Suprapubic skin (tissue), 3 donors: ENCODE measurements around the gene ZBTB4.

Source experiments
- POLR2A ChIP-seq, 2 donors: fragments of 450-650 bp; IDR thresholded peaks; one replicate each; pipeline ENCODE4 v1.6.1; 2017; ENCODE audit warnings: antibody characterized with exemption in 2 of 2, mild to moderate bottlenecking in 2 of 2, moderate library complexity in 2 of 2
- TF ChIP-seq, protein P1 (sequence below), 2 donors: fragments of 200-600 bp in 1 of 2; fragments of 450-650 bp in 1 of 2; sonication (generic) in 1 of 2; IDR thresholded peaks; one replicate each; pipeline ENCODE4 v1.5.1; 2016 to 2019; ENCODE audit warnings: antibody characterized with exemption in 2 of 2, mild to moderate bottlenecking in 1 of 2, moderate library complexity in 1 of 2

DNA sequence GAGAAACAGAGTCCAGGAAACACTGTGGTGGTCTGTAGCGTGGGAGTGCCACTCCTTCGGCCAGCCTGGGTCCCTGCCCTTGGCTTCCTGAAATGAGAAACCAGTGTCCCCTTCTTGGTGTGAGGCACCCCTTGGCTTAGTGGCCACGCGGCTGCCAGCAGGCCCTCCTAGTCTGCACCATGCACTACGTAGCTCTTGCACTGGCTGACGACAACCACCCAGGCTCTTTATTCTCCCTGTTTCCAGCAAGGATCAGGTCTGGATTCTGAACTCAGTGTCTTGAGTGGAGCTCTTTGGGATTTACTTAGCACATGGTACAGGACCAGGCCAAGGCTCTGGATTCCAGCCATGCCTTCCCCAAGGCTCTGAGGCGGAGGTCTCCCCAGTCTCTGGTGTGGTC is 51.9 kb downstream of the ZBTB4 start:
- TF ChIP-seq, protein P1, sequence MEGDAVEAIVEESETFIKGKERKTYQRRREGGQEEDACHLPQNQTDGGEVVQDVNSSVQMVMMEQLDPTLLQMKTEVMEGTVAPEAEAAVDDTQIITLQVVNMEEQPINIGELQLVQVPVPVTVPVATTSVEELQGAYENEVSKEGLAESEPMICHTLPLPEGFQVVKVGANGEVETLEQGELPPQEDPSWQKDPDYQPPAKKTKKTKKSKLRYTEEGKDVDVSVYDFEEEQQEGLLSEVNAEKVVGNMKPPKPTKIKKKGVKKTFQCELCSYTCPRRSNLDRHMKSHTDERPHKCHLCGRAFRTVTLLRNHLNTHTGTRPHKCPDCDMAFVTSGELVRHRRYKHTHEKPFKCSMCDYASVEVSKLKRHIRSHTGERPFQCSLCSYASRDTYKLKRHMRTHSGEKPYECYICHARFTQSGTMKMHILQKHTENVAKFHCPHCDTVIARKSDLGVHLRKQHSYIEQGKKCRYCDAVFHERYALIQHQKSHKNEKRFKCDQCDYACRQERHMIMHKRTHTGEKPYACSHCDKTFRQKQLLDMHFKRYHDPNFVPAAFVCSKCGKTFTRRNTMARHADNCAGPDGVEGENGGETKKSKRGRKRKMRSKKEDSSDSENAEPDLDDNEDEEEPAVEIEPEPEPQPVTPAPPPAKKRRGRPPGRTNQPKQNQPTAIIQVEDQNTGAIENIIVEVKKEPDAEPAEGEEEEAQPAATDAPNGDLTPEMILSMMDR (IDR thresholded peaks at IDR 0.05), result no peak
- no peak for TF ChIP-seq POLR2A (IDR thresholded peaks at IDR 0.05)
